ENCODE data around the gene LRRC59. TPM values are rescaled to one million over a fixed set of nuclear protein-coding genes. Genes with fewer than 3 reads are reported as not detected.

The LRRC59 gene
- total RNA-seq, 4 donors from 2014 or later = 45.0 to 96.9 (median 64.4) TPM

- no peak for TF ChIP-seq POLR2AphosphoS5 (IDR thresholded peaks at IDR 0.05)
- no peak for TF ChIP-seq POLR2A (IDR thresholded peaks at IDR 0.05)
- no peak for TF ChIP-seq CTCF (IDR thresholded peaks at IDR 0.05)
- TF ChIP-seq EP300 (IDR thresholded peaks at IDR 0.05; ENCODE audit: low read depth) = no peak
- in situ Hi-C loops (cut with MboI; ENCODE audit: low pct_ligation_motif_present in 1 of 4, low pct_unique_long_range_greater_than_20kb in 1 of 4, low sequenced_read_pairs in 3 of 4) (no loop called here), intact Hi-C loops (cut with DNase I; ENCODE audit: low total_unique reads) (no loop called here)
- Histone ChIP-seq H3K27ac (peak overlapping the region; percentile 87 to 97 (median 90)), H3K27me3 (no peaks in the 10 kb centered on the region), H3K36me3 (peaks cover 0 to 30% (median 12%) of the 10 kb centered on the region in 4 donors), H3K9me3 (no peaks in the 10 kb centered on the region), H3K4me3 (peak overlapping the region; percentile 61 to 81 (median 70)), H3K4me1 (peaks cover 11 to 23% (median 19%) of the 10 kb centered on the region in 4 donors)
- no peak for DNase-seq
- 16% methylated on average over 11 to 14 of the region's 14 CpGs for WGBS, 2 donors (ENCODE audit: low coverage in 1 of 2)
Observed at GRCh38 chr17:50372222-50372757, 25.0 kb downstream of the LRRC59 start.

GRCh38 chr17:50371526-50371925, 25.8 kb downstream of the LRRC59 start:
- Histone ChIP-seq H3K9me3 (no peaks in the 10 kb centered on the region), H3K4me3 (peak overlapping the region in 1 of 4 donors; percentile 81), H3K27me3 (no peaks in the 10 kb centered on the region), H3K27ac (no peak overlapping the region), H3K4me1 (peaks cover 11 to 23% (median 19%) of the 10 kb centered on the region in 4 donors), H3K36me3 (peaks cover 0 to 32% (median 13%) of the 10 kb centered on the region in 4 donors)
- no peak for DNase-seq
- intact Hi-C loops (cut with DNase I; ENCODE audit: low total_unique reads) = no loop called here
- in situ Hi-C loops (cut with MboI; ENCODE audit: low pct_ligation_motif_present in 1 of 4, low pct_unique_long_range_greater_than_20kb in 1 of 4, low sequenced_read_pairs in 3 of 4) = no loop called here
- 94% methylated on average over 2 of the region's 2 CpGs; no CpG with 5 or more reads in 1 of the 2 donors for WGBS, 2 donors (ENCODE audit: low coverage in 1 of 2)
- no peak for TF ChIP-seq POLR2AphosphoS5 (IDR thresholded peaks at IDR 0.05)

- TF ChIP-seq EP300 (IDR thresholded peaks at IDR 0.05; ENCODE audit: low read depth) = no peak
- Histone ChIP-seq H3K36me3 (peaks cover 0 to 36% (median 13%) of the 10 kb centered on the region in 4 donors), H3K4me3 (no peak overlapping the region), H3K27ac (no peak overlapping the region), H3K27me3 (no peaks in the 10 kb centered on the region), H3K9me3 (no peaks in the 10 kb centered on the region), H3K4me1 (peaks cover 11 to 20% (median 19%) of the 10 kb centered on the region in 4 donors)
- DNase-seq = no peak
- WGBS, 2 donors (ENCODE audit: low coverage in 1 of 2) = 92 to 97% methylated on average over 2 to 5 of the region's 5 CpGs
- intact Hi-C loops (cut with DNase I; ENCODE audit: low total_unique reads) = no loop called here
- in situ Hi-C loops (cut with MboI; ENCODE audit: low pct_ligation_motif_present in 1 of 4, low pct_unique_long_range_greater_than_20kb in 1 of 4, low sequenced_read_pairs in 3 of 4) = no loop called here
Observed at GRCh38 chr17:50370052-50370451, 27.3 kb downstream of the LRRC59 start.

GRCh38 chr17:50367401-50367800, 29.9 kb downstream of the LRRC59 start:
- WGBS, 2 donors (ENCODE audit: low coverage in 1 of 2) = 73% methylated on average over 1 of the region's 1 CpG; no CpG with 5 or more reads in 1 of the 2 donors
- no peak for TF ChIP-seq POLR2AphosphoS5 (IDR thresholded peaks at IDR 0.05)
- no peak for TF ChIP-seq EP300 (IDR thresholded peaks at IDR 0.05; ENCODE audit: low read depth)
- no peak for TF ChIP-seq CTCF (IDR thresholded peaks at IDR 0.05)
- TF ChIP-seq POLR2A (IDR thresholded peaks at IDR 0.05) = no peak
- peaks cover 11 to 18% (median 15%) of the 10 kb centered on the region in 4 donors for H3K4me1 ChIP-seq
- DNase-seq = no peak
- in situ Hi-C loops (cut with MboI; ENCODE audit: low pct_ligation_motif_present in 1 of 4, low pct_unique_long_range_greater_than_20kb in 1 of 4, low sequenced_read_pairs in 3 of 4) (no loop called here), intact Hi-C loops (cut with DNase I; ENCODE audit: low total_unique reads) (no loop called here)
- H3K4me3 ChIP-seq = no peak overlapping the region
- no peaks in the 10 kb centered on the region for H3K27me3 ChIP-seq
- H3K9me3 ChIP-seq = no peaks in the 10 kb centered on the region
- H3K27ac ChIP-seq = no peak overlapping the region
- peaks cover 0 to 36% (median 13%) of the 10 kb centered on the region in 4 donors for H3K36me3 ChIP-seq

GRCh38 chr17:50365649-50366393, 31.5 kb downstream of the LRRC59 start:
- peaks cover 0 to 7% (median 6%) of the 10 kb centered on the region in 4 donors for H3K4me1 ChIP-seq
- H3K27ac ChIP-seq = no peak overlapping the region
- no peaks in the 10 kb centered on the region for H3K27me3 ChIP-seq
- 98% methylated on average over 14 of the region's 14 CpGs; no CpG with 5 or more reads in 1 of the 2 donors for WGBS, 2 donors (ENCODE audit: low coverage in 1 of 2)
- intact Hi-C loops (cut with DNase I; ENCODE audit: low total_unique reads) = no loop called here
- DNase-seq = no peak
- H3K4me3 ChIP-seq = no peak overlapping the region
- in situ Hi-C loops (cut with MboI; ENCODE audit: low pct_ligation_motif_present in 1 of 4, low pct_unique_long_range_greater_than_20kb in 1 of 4, low sequenced_read_pairs in 3 of 4) = no loop called here
- peaks cover 0 to 36% (median 13%) of the 10 kb centered on the region in 4 donors for H3K36me3 ChIP-seq
- TF ChIP-seq EP300 (IDR thresholded peaks at IDR 0.05; ENCODE audit: low read depth) = no peak
- no peak for TF ChIP-seq CTCF (IDR thresholded peaks at IDR 0.05)
- no peak for TF ChIP-seq POLR2A (IDR thresholded peaks at IDR 0.05)
- TF ChIP-seq POLR2AphosphoS5 (IDR thresholded peaks at IDR 0.05) = no peak
- H3K9me3 ChIP-seq = no peaks in the 10 kb centered on the region

All from transverse colon (tissue), 4 donors.